Heart left ventricle (tissue), 16 donors: ENCODE measurements around the gene TEKT1. TPM values are rescaled to one million over a fixed set of nuclear protein-coding genes. Genes with fewer than 3 reads are reported as not detected.
A peak's percentile ranks its signal among the peaks of the same experiment; 100 is the strongest.

ENCODE experiments used
- ATAC-seq, 4 donors: fragments of 200-7000 bp; cut with Tn5 transposase; one replicate each; pipeline ENCODE4 v1.9.1; 2020 to 2022; ENCODE audit warnings: moderate library complexity in 4 of 4, mild to moderate bottlenecking in 3 of 4, moderate number of reproducible peaks in 1 of 4
- DNase-seq, 5 donors: peaks; one replicate each; pipeline ENCODE4 v3.0.0-alpha.2; 2020
- H3K27ac ChIP-seq, 12 donors: fragments of 200-600 bp; sonication (generic) in 4 of 12; one replicate each; pipeline versions ENCODE4 v1.5.0 to v1.8.0; 2016 to 2022; ENCODE audit warnings: mild to moderate bottlenecking in 2 of 12
- H3K27me3 ChIP-seq, 9 donors: fragments of 200-600 bp; sonication (generic) in 2 of 9; one replicate each; pipeline versions ENCODE4 v1.5.1 to v1.8.0; 2016 to 2022; ENCODE audit warnings: mild to moderate bottlenecking in 3 of 9
- H3K36me3 ChIP-seq, 9 donors: fragments of 200-600 bp; sonication (generic) in 2 of 9; one replicate each; pipeline versions ENCODE4 v1.5.0 to v1.8.0; 2018 to 2022; ENCODE audit warnings: mild to moderate bottlenecking in 2 of 9
- H3K4me1 ChIP-seq, 12 donors: fragments of 200-600 bp; sonication (generic) in 4 of 12; one replicate each; pipeline versions ENCODE4 v1.5.0 to v1.8.0; 2016 to 2022; ENCODE audit warnings: mild to moderate bottlenecking in 3 of 12
- H3K4me3 ChIP-seq, 12 donors: fragments of 200-600 bp; sonication (generic) in 4 of 12; one replicate each; pipeline versions ENCODE4 v1.5.0 to v1.8.0; 2017 to 2022; ENCODE audit warnings: mild to moderate bottlenecking in 9 of 12, moderate library complexity in 4 of 12
- H3K9me3 ChIP-seq, 12 donors: fragments of 200-600 bp; sonication (generic) in 4 of 12; one replicate each; pipeline versions ENCODE4 v1.5.0 to v1.8.0; 2016 to 2022; ENCODE audit warnings: mild to moderate bottlenecking in 1 of 12
- CTCF ChIP-seq, 12 donors: fragments of 200-600 bp; sonication (generic) in 4 of 12; IDR thresholded peaks; one replicate each; pipeline versions ENCODE4 v1.5.0 to v1.8.0; 2018 to 2022; ENCODE audit warnings: antibody characterized with exemption in 12 of 12, mild to moderate bottlenecking in 5 of 12
- POLR2A ChIP-seq, 2 donors: fragments of 450-650 bp; IDR thresholded peaks; one replicate each; pipeline ENCODE4 v1.6.1; 2017; ENCODE audit warnings: antibody characterized with exemption in 2 of 2, mild to moderate bottlenecking in 2 of 2, moderate library complexity in 2 of 2
- WGBS, 4 donors: extraction: QIAGEN DNeasy Blood & Tissue Kit in 2 of 4; methylation state at CpG; one replicate each; pipeline versions ENCODE4 v1.1.5 to v1.1.7; 2013 to 2018; 5-methylcytosine and 5-hydroxymethylcytosine counted together
- intact Hi-C, 10 donors: fragments of 100-400 bp; cut with DNase I; formaldehyde crosslinking; loops; one replicate each; pipeline versions ENCODE4 v1.11.1 to v1.14.2; 2022
- polyA plus RNA-seq, 2 donors: library from polyadenylated mRNA; stranded (reverse); fragments of 200-250 nt; gene quantifications; one replicate each; pipeline ENCODE4 v1.2.3, GENCODE V29; 2013
- total RNA-seq, 9 donors: library from RNA; depleted of rRNA in 2 of 9; stranded (reverse); fragments of >200 nt in 2 of 9; fragmentation: NEBNext Ultra II Directional in 3 of 9; extraction: Animal tissue kit (Norgen Biotek cat#: 25700) in 3 of 9; gene quantifications; one replicate each; pipeline versions ENCODE4 v1.1.0 to v1.2.4, GENCODE V29; 2016 to 2023
- donor health status: ischemic (EF 13 %, LVEDD 7.1; RV severe dilation, severe dysfunction).
- donor health status: healthy with polysubstance abuse.
- donor health status: DM: no; HTN: yes; CAD: no.
- donor health status: DM: no; HTN: no; CAD: no.
- donor health status: ischemic (EF 25% LVEDD 6.9; RV normal size, moderate dysfunction).
- donor health status: ischemic (EF 25% LVEDD 5.7; RV mildly dilated, moderate dysfunction).
- donor health status: healthy.
- donor health status: DM: yes; HTN: yes; CAD: no.
- donor health status: ischemic (EF 35%, LVEDD 5.7; RV mildly dilated, moderate dysfunction).
- donor health status: nonischemic (EF 11% LVEDD 7.7; RV severe dilation, severe dysfunction).
- donor health status: DM: yes; HTN: yes; CAD: no.
- donor health status: PGD.
- donor health status: ischemic (EF 29% LVEDD 5.4; RV normal size, mild dysfunction).
- donor health status: nonischemic (EF 23%, LVEDD 6.1; RV moderate dilation, normal function).

TEKT1 gene
- total and polyA plus RNA-seq, 11 donors, result not detected

- DNase-seq (peak; percentile 79 to 87 (median 81)), ATAC-seq (peak; percentile 77 to 90 (median 79))
- H3K27me3 ChIP-seq, result no peaks in the 10 kb centered on the region
- 22 to 28% (median 25%) methylated on average over 9 of the region's 9 CpGs for WGBS, 4 donors
- H3K27ac ChIP-seq, result peak overlapping the region; percentile 76 to 97 (median 86)
- H3K9me3 ChIP-seq, result no peaks in the 10 kb centered on the region
- TF ChIP-seq CTCF (IDR thresholded peaks at IDR 0.05) (no peak), POLR2A (IDR thresholded peaks at IDR 0.05) (no peak)
- peaks cover 0 to 5% (median 0%) of the 10 kb centered on the region in 9 donors for H3K36me3 ChIP-seq
- H3K4me3 ChIP-seq, result peak overlapping the region in 2 of 12 donors; percentile 1 to 17
- intact Hi-C loops, result loop anchor here in 5 of 10 donors (10.0 kb wide), 5 partner anchors 82 to 272 kb away; partner anchors contain the start of genes RNASEK (in 2 of the 5), BCL6B (in 1 of the 5) and TEKT1 (in 1 of the 5)
- peaks cover 0 to 67% (median 37%) of the 10 kb centered on the region in 12 donors for H3K4me1 ChIP-seq
Observed at GRCh38 chr17:6753006-6753445, 78.5 kb downstream of the TEKT1 start.

GRCh38 chr17:6752068-6752909 lies 79.2 kb downstream of the TEKT1 start:
- Histone ChIP-seq H3K4me1 (peaks cover 0 to 60% (median 31%) of the 10 kb centered on the region in 12 donors), H3K4me3 (peak overlapping the region in 1 of 12 donors; percentile 0), H3K36me3 (no peaks in the 10 kb centered on the region), H3K27me3 (no peaks in the 10 kb centered on the region), H3K9me3 (no peaks in the 10 kb centered on the region), H3K27ac (peak overlapping the region; percentile 76 to 97 (median 86))
- DNase-seq (peak in 4 of 5 donors; percentile 43 to 60 (median 46)), ATAC-seq (peak; percentile 15 to 79 (median 64))
- WGBS, 4 donors, result 36 to 44% (median 41%) methylated on average over 7 of the region's 7 CpGs
- TF ChIP-seq POLR2A (IDR thresholded peaks at IDR 0.05), result no peak
- TF ChIP-seq CTCF (IDR thresholded peaks at IDR 0.05), result no peak
- intact Hi-C loops, result loop anchor here in 5 of 10 donors (10.0 kb wide), 5 partner anchors 83 to 273 kb away; partner anchors contain the start of genes RNASEK (in 2 of the 5), BCL6B (in 1 of the 5) and TEKT1 (in 1 of the 5)

- DNase-seq (no peak), ATAC-seq (no peak)
- Histone ChIP-seq H3K27me3 (no peaks in the 10 kb centered on the region), H3K9me3 (no peaks in the 10 kb centered on the region), H3K4me1 (peaks cover 0 to 40% (median 23%) of the 10 kb centered on the region in 12 donors), H3K4me3 (no peak overlapping the region), H3K36me3 (no peaks in the 10 kb centered on the region), H3K27ac (no peak overlapping the region)
- TF ChIP-seq POLR2A (IDR thresholded peaks at IDR 0.05), result no peak
- peak in 2 of 12 donors; percentile 11 to 15 for TF ChIP-seq CTCF (IDR thresholded peaks at IDR 0.05)
- intact Hi-C loops, result no loop called here
- 81 to 87% (median 83%) methylated on average over 6 of the region's 6 CpGs for WGBS, 4 donors
Observed at GRCh38 chr17:6749519-6749918, 82.0 kb downstream of the TEKT1 start.

DNA sequence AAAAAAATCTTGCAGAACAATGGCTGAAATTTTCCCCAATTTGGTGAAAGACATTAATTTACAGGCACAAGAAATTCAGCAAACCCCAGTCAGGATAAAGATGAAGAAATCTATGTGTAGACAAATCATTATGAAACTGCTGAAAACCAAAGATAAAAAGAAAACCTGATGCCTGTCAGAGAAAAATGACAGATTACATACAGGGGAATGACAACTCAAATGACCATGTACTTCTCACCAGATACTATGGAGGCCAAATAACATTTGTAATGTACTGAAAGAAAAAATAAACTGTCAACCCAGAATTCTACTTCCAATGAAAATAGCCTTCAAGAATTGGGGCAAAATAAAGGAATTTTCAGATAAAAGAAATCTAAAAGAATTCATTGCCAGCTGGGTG lies 82.9 kb downstream of the TEKT1 start:
- ATAC-seq (no peak), DNase-seq (no peak)
- intact Hi-C loops, result no loop called here
- Histone ChIP-seq H3K4me1 (peaks cover 0 to 31% (median 18%) of the 10 kb centered on the region in 12 donors), H3K4me3 (no peak overlapping the region), H3K36me3 (no peaks in the 10 kb centered on the region), H3K27ac (no peak overlapping the region), H3K27me3 (no peaks in the 10 kb centered on the region), H3K9me3 (no peaks in the 10 kb centered on the region)
- TF ChIP-seq CTCF (IDR thresholded peaks at IDR 0.05) (no peak), POLR2A (IDR thresholded peaks at IDR 0.05) (no peak)
